ENCODE measurements around the gene CACNA2D4. TPM values are rescaled to one million over a fixed set of nuclear protein-coding genes. Genes with fewer than 3 reads are reported as not detected.
A peak's percentile ranks its signal among the peaks of the same experiment; 100 is the strongest.

The CACNA2D4 gene
- total RNA-seq, 1 donor from 2014 or later = 0.30 TPM

- TF ChIP-seq CTCF (IDR thresholded peaks at IDR 0.05) = no peak
- Mint-ChIP-seq H3K27ac (ENCODE audit: unreplicated experiment) (no peak overlapping the region), H3K4me3 (ENCODE audit: unreplicated experiment) (no peak overlapping the region), H3K36me3 (ENCODE audit: low read depth) (no peaks in the 10 kb centered on the region), H3K27me3 (ENCODE audit: low read depth) (no peaks in the 10 kb centered on the region), H3K4me1 (ENCODE audit: low read depth) (peaks cover 68% of the 10 kb centered on the region), H3K9me3 (ENCODE audit: low read depth) (no peaks in the 10 kb centered on the region)
- no peak for DNase-seq (ENCODE audit: low spot score)
These were observed 139.5 kb downstream of the CACNA2D4 start for GRCh38 chr12:1778911-1779310.

GRCh38 chr12:1777798-1778197 is 140.7 kb downstream of the CACNA2D4 start:
- TF ChIP-seq CTCF (IDR thresholded peaks at IDR 0.05) = no peak
- no peak for DNase-seq (ENCODE audit: low spot score)
- no peaks in the 10 kb centered on the region for H3K27me3 Mint-ChIP-seq (ENCODE audit: low read depth)
- H3K27ac Mint-ChIP-seq (ENCODE audit: unreplicated experiment) = peak overlapping the region; percentile 79
- no peak overlapping the region for H3K4me3 Mint-ChIP-seq (ENCODE audit: unreplicated experiment)
- no peaks in the 10 kb centered on the region for H3K9me3 Mint-ChIP-seq (ENCODE audit: low read depth)
- no peaks in the 10 kb centered on the region for H3K36me3 Mint-ChIP-seq (ENCODE audit: low read depth)
- H3K4me1 Mint-ChIP-seq (ENCODE audit: low read depth) = peaks cover 72% of the 10 kb centered on the region

- H3K9me3 Mint-ChIP-seq (ENCODE audit: low read depth) = no peaks in the 10 kb centered on the region
- H3K27me3 Mint-ChIP-seq (ENCODE audit: low read depth) = no peaks in the 10 kb centered on the region
- H3K27ac Mint-ChIP-seq (ENCODE audit: unreplicated experiment) = peak overlapping the region; percentile 81
- peaks cover 65% of the 10 kb centered on the region for H3K4me1 Mint-ChIP-seq (ENCODE audit: low read depth)
- no peak for DNase-seq (ENCODE audit: low spot score)
- H3K4me3 Mint-ChIP-seq (ENCODE audit: unreplicated experiment) = no peak overlapping the region
- TF ChIP-seq CTCF (IDR thresholded peaks at IDR 0.05) = no peak
- no peaks in the 10 kb centered on the region for H3K36me3 Mint-ChIP-seq (ENCODE audit: low read depth)
These were observed 142.1 kb downstream of the CACNA2D4 start for GRCh38 chr12:1776170-1776921.

- no peaks in the 10 kb centered on the region for H3K27me3 Mint-ChIP-seq (ENCODE audit: low read depth)
- peak overlapping the region; percentile 60 for H3K27ac Mint-ChIP-seq (ENCODE audit: unreplicated experiment)
- H3K4me1 Mint-ChIP-seq (ENCODE audit: low read depth) = peaks cover 51% of the 10 kb centered on the region
- no peaks in the 10 kb centered on the region for H3K36me3 Mint-ChIP-seq (ENCODE audit: low read depth)
- no peak for DNase-seq (ENCODE audit: low spot score)
- no peak overlapping the region for H3K4me3 Mint-ChIP-seq (ENCODE audit: unreplicated experiment)
- no peaks in the 10 kb centered on the region for H3K9me3 Mint-ChIP-seq (ENCODE audit: low read depth)
- TF ChIP-seq CTCF (IDR thresholded peaks at IDR 0.05) = no peak
These were observed 144.4 kb downstream of the CACNA2D4 start for GRCh38 chr12:1773937-1774655.

- no peak for TF ChIP-seq CTCF (IDR thresholded peaks at IDR 0.05)
- H3K4me3 Mint-ChIP-seq (ENCODE audit: unreplicated experiment) = no peak overlapping the region
- DNase-seq (ENCODE audit: low spot score) = no peak
- H3K27ac Mint-ChIP-seq (ENCODE audit: unreplicated experiment) = no peak overlapping the region
- H3K9me3 Mint-ChIP-seq (ENCODE audit: low read depth) = no peaks in the 10 kb centered on the region
- no peaks in the 10 kb centered on the region for H3K36me3 Mint-ChIP-seq (ENCODE audit: low read depth)
- H3K27me3 Mint-ChIP-seq (ENCODE audit: low read depth) = no peaks in the 10 kb centered on the region
- H3K4me1 Mint-ChIP-seq (ENCODE audit: low read depth) = peaks cover 33% of the 10 kb centered on the region
These were observed 148.5 kb downstream of the CACNA2D4 start for GRCh38 chr12:1769809-1770494.
